Activated T-cell treated with anti-CD3 and anti-CD28 coated beads, Interleukin-2, amount 50 U/mL, for 48 hours (primary cell): ENCODE results near the gene FDXACB1.

Source experiments
- DNase-seq, 2 experiments: peaks; one replicate each; pipeline ENCODE4 v3.0.0-alpha.2; 2020

The FDXACB1 gene

DNA sequence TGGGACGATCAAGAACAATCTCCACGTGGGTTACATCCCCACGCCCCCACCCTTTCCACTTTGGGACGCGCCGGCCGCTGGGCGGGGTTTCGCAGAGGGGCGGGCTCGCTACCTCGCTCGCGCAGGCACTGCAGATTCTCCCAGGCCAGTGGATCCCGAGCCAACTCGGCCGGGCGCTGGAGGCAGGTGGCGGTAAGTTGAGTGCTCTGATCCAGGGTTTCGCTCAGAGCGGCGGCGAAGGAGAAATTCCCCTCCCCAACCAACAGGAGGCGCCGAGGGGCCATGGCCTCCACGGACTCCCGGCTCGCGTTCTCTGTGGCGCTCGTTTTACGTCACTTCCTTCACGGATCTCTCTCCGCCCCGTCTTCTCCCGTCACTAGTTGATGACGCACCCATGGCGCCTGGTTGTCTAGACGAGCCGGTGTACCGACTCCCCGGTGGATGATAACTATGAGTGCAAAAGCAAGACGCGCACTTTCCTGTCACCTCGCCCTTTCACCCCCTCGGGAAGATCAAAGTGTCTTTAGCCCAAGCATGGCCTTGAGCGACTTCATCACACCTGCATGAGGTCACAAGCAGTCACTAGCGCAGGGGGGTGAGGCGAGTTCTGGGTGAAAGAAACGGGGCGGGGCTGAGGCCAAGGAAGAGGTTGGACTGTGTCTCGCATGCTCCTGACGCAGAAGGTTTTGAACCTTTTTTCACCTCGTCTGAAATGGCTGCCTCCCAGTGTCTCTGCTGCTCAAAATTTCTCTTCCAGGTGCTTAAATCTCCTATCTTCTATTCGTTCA is at the start of gene FDXACB1, which contains the start of gene CFAP68:
TSS of gene FDXACB1 (minus strand) at position 317 of the 788 bp plus-strand sequence. CDS start at position 284, 33 bp downstream.
TSS of gene CFAP68 (plus strand) at position 693 of the 788 bp plus-strand sequence. CDS start at position 713, 20 bp downstream.
- DNase-seq, result peak; percentile 97

DNA sequence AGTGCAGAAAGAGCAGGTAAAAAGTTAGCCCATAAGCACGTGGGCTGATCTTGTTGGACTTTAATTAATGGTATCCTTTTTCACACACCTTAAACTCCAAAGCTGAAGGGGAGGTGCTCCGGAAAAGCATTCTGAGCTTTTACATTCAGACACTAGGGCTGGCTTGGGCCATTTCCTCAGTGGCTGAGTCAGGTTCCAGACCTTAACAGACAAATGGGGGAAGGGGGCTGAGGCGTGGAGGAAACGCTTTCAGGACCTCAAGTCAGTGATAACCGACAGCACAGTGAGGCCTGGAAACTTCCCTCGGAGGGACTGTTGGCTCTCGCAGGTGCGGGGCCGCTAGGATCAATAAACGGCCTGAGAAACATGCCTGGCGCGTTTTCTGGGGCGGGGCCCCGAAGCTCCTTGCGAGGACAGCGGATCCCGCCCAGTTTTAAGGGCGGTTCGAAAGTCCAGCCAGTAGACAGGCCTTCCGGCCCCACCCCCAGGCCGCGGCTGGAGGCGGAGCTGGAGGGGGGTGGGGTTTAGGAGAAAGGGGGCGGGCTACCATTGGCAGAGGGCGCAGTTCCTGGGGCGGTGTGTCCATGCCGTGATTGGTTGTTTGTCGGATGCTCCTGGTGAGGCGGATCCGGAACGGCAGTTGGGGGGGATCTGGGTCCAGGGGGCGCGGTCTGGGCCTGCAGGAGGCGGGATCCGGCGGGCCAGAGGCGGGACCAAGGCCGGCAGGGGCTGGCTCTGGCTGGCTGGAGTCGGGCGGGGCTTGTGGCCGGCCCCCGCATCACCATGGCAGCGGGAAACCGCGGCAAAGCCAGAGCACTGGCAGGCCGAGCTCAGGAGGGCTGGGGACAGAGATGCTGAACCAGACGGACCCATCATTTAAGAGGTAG is 47.8 kb upstream of the FDXACB1 start:
- DNase-seq, result peak; percentile 98 to 99

GRCh38 chr11:111925953-111926352 is 47.0 kb upstream of the FDXACB1 start:
- DNase-seq, result no peak

DNA sequence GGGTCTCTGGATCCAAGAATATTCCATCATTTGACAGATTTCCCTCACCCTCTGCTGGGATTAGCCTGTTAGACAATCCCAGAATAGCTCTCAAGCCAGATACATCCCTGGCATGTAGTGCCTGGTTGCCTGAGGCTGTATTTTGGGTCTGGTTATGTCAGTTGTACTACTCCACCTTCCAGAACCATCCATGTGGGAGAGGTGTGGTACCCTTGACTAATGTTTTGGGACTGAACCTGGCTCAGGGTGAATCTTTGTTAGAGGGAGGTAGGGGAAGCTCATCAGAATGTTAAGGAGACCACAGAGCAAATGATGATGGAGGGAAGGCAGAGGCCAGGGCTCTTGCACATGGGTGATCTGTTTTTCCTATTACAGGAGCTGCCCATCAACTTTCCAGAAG is 45.0 kb upstream of the FDXACB1 start:
- DNase-seq, result no peak

DNA sequence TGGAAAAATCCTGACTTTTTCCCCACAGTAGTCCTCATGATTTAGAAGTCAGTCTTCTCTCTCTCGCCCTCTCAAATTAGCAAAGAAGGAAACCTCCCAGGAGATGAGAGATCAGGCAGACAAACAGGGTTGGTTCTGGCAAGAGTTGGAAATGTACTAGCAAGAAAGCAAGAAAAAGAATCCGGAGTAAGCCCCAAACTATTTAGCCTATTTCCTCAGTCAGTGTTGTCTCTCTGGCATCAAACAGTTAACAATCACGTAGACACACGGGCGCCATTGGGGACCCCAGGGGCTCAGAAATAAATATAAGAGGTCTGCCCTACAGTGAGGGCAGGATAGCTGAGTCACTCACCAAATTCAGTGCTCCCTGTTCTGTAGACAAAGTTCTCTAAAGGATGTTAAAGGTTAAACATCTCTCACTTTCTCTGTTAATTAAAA is 44.4 kb upstream of the FDXACB1 start:
- DNase-seq, result no peak

DNA sequence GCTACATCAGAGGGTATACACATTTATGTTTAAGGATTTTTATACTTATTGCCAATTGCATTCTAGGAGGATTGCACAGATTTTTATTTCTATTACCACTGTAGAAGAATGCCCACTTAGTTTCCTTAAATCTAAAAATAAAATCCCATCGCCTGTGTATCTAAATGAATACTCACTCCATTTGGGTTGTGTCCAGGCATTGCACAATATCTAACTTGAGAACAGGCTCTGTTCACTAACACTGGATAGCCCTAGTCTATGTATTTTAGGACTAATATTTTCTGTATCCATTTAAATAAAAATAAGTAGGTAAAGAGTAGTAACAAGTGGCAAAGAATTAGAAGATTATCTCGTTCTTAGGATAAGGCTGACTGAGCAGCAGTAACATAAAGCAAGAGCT is 43.8 kb upstream of the FDXACB1 start:
- DNase-seq, result no peak

DNA sequence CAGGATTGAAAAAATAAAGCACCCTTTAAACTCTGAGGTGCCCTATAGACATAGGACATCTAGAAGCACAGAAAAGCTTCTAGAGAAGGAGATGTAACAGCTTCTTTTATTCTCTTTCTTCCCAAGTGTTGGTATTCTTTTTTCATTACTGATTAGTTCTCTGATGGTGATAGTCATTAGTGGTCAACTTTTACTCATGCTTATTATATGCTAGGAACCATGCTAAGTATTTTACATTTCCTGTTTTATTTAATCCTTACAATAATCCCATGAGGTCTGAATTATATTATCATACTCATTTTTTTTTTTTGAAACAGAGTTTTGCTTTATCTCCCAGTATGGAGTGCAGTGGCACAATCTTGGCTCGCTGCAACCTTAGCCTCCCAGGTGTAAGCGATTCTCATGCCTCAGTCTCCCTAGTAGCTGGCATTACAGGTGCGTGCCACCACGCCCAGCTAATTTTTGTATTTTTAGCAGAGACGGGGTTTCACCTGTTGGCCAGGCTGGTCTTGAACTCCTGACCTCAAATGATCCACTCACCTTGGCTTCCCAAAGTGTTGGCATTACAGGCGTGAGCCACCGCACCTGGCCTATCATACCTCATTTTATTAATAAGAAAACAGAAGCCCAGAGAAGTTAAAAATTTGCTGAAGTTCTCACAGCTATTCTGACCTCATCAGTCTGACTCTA is 42.7 kb upstream of the FDXACB1 start:
- no peak for DNase-seq

DNA sequence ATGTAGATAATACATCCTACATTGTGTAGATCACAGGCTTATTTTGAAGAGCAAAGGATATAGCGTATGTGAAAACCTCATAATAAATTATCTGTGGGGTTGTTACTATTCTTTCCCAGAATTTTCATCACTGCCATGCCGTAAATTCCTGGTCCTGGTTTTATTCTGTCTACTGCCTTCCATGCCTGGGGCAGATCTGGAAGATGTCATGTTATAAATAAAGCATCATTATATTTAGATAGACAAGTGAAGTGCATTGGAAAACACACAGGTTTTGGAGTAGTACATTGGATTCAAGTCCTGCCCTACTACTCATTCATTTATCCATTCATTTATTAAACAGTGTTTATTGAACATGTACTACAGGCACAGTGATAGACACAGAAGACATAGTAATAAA is 41.9 kb upstream of the FDXACB1 start:
- no peak for DNase-seq

GRCh38 chr11:111918390-111919256 is 39.7 kb upstream of the FDXACB1 start, which contains the start of gene C11orf52:
TSS of gene C11orf52 (plus strand) at chr11:111918913. CDS start at chr11:111918973, 60 bp downstream.
- no peak for DNase-seq

DNA sequence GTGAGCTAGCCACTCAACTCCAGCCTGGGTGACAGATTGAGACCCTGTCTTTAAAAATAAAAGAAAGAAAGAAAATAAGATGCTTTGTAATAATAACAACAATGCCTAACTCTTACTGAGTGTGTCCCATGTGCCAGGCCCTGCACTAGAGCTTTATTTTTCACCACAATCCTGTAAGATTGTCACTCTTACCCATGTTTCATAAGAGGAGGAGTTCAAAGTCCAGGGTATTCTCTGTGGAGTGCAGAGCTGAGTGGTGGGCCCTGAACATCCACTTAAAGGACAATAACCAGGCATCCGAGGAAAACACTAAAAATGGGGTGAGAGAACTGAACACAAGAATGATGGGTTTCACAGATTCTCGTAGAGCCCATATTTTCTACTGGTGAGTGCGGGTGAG is 38.8 kb upstream of the FDXACB1 start:
- no peak for DNase-seq

DNA sequence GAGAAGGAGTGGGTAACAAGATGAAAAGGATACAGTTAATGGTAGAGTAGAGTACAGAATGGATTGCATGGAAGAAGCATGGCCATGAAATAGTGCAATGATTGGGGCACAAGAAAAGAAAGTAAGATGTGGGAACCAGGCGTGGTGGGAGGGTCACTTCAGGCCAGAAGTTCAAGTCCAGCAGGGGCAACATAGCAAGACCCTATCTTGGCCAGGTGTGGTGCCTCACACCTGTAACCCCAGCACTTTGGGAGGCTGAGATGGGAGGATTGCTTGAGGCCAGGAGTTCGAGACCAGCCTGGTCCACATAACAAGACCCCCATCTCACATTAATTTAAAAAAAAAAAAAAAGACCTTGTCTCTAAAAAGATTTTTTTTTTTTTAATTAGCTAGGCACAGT is 38.3 kb upstream of the FDXACB1 start:
- no peak for DNase-seq

- DNase-seq, result no peak
Observed at GRCh38 chr11:111916768-111917167, 37.8 kb upstream of the FDXACB1 start.

DNA sequence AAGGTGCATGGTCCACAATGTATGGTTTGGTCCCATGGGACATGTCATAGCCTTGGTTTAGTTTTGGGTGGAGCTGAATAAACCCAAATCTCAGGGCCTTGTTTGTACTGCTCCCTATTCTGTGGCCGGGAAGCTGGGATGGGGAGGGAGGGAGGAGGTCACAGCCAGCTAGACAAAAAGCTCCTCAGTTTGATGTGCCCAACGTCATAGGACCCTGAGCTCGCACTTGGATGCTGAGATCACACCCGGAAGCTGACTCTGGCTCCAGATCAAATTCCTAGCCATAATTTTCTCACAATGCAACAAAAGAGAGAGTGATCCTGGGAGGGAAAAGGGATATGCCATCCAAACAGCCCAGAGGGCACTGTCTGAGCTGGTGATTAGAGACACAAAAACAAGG is 35.0 kb upstream of the FDXACB1 start:
- DNase-seq, result no peak

- no peak for DNase-seq
Observed at GRCh38 chr11:111913031-111913861, 34.3 kb upstream of the FDXACB1 start.

GRCh38 chr11:111912535-111912934 is 33.6 kb upstream of the FDXACB1 start, which contains the start of gene HSPB2:
TSS of gene HSPB2 (plus strand) at chr11:111912734. CDS start at chr11:111912830, 96 bp downstream.
- no peak for DNase-seq

DNA sequence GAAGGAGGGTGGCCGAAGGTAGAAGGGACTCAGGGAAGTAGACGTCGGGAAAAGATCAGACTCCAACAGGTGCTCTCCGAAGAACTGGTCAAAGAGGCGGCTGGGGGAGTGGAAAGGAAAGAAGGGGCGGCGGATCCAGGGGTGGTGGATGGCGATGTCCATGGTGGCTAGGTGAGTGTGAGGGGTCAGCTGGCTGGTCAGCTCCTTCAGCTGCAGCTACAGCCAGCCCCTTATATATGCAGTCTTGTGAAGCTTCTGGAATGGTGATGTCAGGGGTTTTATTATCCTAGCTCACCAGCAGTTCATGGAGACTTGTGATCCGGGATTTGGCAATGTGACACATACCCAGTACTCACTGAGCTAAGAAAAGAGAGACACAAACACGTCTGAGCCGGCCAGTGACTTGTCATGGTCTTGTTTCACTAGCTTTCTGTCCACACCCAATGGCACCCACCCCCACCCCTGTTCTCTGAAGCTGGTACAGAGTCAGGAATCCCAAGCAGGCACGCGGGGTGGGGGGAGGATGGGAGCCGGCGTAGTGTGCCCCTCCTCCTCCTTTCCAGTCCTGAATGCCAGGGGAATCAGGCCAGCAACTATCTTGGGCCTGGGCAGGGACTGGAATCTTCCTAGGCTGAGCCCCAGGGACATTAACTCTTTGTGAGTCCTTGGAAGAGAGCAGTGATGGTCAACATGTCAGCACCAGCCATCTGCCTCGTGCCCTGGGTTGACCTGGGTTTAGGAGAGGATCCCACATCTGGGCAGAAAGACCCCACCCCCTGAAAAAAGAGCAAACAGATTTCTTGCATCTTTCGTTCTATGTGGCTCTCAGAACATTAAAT is 32.8 kb upstream of the FDXACB1 start, which contains the start of gene CRYAB:
TSS of gene CRYAB (minus strand) at position 208 of the 839 bp plus-strand sequence. CDS start at position 162, 46 bp downstream.
- DNase-seq, result no peak

DNA sequence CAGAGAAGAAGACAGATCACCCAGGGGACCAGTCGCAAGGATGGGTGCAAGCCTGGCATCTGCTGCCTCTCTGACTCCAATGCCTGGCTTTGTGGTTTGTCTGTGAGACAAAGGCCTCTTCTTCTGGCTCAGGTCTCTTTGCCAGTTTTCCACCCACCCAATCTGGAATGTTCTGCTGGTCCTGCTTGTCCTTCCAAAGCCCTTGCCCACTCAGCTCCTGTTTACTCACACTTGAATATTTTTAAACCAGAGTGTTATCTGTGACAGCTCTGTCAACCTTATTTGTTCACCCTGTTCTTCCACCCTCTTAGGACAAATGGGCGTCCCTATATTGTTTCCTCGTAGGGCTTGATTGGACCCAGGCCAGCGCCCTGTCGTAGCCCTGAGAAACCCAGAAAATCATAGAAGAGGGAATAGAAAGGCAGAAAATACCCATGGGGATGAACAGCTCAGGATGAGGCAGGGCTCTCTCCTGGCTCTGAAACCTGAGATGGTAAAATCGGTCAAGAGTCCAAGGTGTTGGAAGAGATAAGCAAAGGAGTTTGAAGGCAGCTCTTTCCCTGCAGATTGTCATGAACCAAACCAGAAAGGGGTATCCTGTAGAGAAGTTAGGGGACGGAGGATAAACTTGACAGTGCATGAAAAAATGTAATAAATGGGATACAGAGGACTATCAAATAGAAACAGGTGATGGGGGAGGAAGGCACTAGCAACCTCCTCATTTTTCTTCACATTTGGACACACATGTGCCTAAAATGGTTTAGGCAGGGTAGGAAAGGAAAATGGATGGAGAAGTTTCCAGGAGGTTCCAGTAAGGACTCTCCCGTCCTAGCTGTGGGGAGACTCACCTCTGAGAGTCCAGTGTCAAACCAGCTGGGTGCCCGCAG is 32.0 kb upstream of the FDXACB1 start:
- DNase-seq, result no peak

GRCh38 chr11:111909378-111909777 is 30.4 kb upstream of the FDXACB1 start:
- no peak for DNase-seq
